Activated effector memory CD4-positive, alpha-beta T cell treated with Interleukin-2 at 50 U/mL for 16 hours (primary cell): ENCODE data around the gene CFH.
"Not testable (repeated sequence)": the region's sequence is repeated elsewhere in the genome, so short reads cannot be mapped to it uniquely, and the experiment has no call there.

Experiments used
- DNase-seq: peaks from one replicate; pipeline ENCODE4 v3.0.0-alpha.2; 2020

Gene CFH

DNA sequence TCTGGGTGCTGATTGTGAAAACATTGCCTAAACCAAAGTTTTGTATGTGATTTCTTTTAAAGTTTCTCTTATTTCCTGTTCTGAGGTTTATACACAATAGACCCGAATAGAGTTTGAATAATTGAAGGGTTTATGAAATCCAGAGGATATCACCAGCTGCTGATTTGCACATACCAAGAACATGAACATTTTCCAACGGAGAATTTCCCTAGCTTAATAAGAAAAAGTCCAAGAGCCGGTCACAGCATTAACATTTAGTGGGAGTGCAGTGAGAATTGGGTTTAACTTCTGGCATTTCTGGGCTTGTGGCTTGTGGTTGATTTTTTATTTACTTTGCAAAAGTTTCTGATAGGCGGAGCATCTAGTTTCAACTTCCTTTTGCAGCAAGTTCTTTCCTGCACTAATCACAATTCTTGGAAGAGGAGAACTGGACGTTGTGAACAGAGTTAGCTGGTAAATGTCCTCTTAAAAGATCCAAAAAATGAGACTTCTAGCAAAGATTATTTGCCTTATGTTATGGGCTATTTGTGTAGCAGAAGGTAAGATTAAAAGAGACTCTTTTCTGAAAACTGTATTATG lies at the start of gene CFH:
Gene CFH (plus strand): TSS at position 407 of the 579 bp plus-strand sequence. CDS start 75 bp downstream, at position 482.
- no peak for DNase-seq

DNA sequence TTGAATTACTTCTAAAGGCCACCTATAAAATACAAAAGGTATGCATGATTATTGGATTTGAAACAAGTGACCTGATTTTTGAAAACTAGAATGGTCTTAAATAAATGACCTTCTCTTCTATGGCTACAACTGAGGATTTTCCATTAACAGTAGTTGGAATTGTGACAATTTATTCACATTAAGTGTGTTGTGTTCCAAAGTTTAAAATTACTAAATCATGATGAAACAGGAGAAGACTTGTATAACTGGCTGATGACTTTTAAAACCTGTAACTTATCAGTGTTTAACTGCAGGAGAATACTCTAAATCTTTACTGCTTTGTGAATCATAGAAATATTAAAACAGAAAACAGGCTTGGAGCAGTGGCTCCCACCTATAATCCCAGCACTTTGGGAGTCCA lies 48.2 kb upstream of the CFH start:
- no peak for DNase-seq

DNA sequence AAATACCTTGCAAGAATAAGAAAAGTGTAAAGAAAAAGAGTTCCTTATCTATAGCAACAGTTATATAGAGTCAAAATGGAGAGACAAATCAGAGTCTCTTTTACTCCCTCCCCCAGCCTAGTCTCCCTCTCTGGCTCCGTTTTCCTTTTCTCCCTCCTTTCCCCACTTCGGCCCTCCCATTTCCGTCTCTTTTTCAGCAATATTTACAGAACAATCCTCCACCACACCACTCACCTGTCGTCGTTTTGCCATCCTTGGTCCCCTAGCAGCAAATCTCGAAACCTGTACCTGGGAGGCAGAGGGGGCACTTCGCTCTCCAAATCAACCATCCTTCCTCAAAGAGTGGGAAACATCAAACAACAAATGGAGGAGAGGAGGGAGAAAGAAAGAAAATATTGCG lies 43.9 kb upstream of the CFH start:
- DNase-seq: no peak

DNA sequence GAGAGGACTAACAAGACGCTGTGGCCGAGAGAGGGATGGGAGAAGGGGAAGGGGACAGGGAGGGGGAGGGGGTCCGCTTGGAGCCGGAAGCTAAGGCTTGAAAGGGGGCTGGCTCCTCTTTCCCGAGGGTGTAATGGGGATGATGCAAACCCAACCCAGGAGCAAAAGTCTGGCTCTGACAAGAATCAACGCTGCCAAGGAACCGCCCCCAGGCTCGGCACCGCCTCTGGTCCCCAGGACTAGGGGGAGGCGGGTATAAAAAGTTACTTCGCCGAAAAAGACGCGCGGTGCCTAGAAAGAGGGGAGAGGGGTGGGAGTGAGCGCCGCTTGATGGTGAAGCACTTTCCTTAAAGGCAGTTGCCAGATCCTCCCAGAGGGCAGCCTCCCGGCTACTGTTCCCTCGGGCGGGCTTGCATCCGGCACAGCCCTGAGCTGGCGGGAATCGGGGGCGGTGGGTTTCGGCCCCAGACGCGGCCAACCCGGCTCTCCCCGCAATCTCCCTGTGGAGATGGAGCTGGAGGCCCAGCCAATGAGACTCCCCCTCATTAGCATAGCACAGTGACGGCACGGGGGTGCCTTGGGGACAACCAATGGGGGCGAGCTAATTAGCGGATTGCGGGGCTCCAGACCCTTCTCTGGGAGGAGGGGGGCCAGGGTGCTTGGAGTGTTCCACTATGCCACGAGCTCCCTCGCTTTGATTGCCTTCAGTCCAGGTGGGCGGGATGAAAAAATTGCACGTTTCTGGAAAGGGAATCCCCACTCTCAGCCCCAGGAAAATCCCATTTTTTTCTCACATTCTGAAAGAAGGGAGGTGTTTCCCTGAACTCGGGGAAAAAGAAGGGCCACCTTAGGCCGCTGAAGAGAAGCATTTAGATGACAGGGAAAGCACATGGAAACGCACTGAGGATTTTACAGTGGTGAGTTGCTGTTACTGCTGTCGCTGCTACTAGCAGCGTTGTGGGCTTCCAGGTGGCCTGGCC lies 43.2 kb upstream of the CFH start, which contains the start of gene KCNT2:
Gene KCNT2 (minus strand): TSS at position 51 of the 980 bp plus-strand sequence. CDS start 131 bp downstream, outside the sequence.
- no peak for DNase-seq

DNA sequence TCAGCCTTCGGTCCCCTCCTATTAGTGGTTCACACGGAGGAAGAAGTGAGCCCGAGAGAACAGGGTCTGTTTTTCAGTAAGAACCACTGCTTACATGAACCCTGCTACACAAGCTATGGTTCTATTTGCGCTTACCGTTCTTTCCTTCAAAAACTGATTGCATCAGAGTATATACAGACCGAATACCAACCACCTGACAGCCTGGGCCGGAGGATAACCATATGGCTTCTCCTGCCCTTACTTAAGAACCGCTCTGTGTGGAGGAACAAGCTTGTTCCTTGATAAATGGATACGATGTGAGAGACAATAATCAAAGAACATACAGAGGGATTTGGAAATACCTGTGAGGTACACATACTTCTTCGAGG lies 42.5 kb upstream of the CFH start:
- no peak for DNase-seq

DNA sequence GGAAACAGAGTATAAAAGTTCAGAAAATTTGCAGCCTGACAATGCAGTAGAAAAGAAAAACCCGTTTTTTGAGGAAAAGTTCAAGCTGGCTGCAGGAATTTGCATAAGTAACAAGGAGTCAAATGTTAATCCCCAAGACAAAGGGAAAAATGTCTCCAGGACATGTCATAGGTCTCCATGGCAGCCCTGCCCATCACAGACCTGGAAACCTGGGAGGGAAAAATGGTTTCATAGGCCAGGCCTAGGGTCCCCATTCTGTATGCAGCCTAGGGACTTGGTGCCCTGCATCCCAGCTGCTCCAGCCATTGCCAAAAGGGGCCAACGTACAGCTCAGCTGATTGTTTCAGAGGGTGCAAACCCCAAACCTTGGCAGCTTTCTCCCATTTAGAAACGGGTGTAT lies 40.0 kb upstream of the CFH start:
- DNase-seq: no peak

DNA sequence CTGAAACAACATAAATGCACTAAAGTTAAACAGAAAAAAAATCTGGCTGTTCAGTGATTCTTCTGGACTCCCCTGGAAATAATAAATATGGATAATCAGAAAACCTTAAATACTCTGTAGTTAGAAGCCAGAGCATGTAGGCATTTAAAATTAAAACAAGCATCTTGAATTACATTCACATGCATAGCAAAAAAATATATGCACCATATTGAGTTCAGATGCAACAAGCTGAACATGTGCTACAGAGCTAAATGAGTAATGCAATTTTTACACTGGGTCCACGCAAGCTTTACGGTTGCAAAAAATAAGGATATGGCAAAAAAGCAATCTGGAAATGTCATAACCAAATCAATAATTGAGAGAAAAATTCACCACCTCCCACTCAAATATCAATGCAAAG lies 32.1 kb upstream of the CFH start:
- no peak for DNase-seq

DNA sequence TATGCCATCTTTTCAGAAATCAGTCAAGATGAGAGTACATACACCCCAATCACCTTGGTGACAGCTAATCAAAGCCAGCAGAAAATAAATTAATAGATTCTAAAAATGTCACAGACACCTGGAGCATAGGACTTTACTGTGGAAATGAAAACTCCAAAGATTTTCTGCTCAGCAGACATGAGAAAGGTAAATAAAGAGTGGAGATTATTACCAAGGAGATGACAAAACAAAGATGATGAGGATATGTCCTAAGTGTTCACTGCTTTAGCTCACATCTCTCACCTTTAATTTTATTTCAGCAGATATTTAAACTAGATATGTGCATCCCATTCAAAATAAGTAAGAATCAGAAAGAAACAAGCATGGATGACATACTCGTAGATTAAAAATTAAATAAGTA lies 28.8 kb upstream of the CFH start:
- no peak for DNase-seq

DNA sequence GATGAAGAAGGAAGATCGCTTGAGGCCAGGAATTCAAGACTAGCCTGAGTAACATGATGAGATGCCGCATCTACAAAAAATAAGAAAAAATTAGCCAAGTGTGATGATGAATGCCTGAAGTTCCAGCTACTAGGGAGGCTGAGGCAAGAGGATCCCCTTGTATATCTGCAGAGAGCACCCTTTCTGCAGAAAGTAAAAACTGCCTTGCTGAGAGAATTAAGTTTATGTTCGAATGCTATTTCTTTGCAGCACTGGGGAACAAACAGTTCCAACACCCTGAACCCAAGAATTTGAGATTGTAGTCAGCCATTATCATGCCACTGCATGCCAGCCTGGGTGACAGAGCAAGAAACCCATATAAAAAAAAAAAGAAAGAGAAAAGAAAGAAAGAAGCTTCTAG lies 23.0 kb upstream of the CFH start:
- DNase-seq: no peak

DNA sequence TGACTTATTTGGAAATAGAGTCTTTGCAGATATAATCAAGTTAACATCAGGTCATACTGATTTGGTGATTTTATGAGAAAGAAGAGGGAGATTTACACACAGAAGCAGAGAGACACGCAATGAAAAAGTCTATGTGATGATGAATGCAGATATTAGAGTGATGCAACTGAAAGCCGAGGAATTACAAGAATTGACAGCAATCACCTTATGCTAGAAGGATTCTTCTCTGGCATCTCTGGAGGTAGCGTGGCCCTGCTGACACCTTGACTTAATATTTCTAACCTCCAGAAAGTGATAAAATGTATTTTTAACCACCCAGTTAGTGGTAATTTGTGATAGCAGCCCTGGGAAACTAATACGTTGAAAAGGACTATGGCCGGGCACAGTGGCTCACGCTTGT lies 14.2 kb upstream of the CFH start:
- no peak for DNase-seq

DNA sequence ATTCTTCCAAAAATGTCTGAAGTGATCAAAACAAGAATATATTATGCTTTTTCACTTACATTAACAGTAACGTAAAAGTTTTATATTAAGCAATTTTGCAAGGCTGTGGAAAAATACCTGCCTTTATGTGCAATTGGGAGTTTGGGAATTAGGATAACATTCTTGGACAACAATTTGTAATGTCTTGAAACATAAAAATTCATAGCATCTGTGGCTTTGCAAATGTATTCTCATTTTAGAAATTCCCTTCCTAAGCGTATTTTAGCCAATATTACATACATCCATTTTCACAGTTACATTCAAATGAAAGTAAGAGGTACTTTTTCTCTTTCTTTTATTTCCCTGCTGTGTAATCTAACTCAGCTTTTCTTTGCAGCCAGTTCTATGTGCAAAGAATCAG lies 13.4 kb upstream of the CFH start:
- DNase-seq: no peak

DNA sequence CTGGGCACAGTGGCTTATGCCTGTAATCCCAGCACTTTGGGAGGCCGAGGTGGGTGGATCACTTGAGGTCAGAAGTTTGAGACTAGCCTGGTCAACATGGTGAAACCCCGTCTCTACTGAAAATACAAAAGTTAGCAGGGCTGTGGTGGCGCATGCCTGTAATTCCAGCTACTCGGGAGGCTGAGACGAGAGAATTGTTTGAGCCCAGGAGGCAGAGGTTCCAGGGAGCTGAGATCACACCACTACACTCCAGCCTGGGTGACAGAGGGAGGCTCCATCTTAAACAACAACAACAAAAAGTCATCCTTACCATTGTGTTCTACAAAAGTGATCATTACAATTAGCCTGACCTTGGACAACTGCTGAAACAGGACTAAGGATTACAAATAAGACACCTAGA lies 12.6 kb upstream of the CFH start:
- not testable (repeated sequence) for DNase-seq

DNA sequence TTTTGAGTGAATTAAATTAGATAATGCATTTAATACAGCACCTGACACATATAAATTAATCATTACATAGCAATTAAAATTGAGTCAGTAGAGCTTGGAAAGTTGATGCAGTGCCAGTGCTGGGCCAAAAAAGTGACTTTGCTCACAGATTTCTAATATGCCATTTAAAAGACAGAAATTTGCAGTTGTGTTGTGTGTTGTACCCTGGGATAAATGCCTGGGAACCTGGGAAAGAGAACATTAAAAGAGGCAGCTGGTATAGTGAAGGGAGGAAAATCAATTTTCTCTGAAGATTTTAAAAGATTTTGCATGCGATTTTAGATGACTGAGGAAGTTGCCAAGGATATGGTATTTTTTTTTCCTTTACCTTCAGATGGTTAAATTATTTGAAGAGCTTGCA lies 10.9 kb upstream of the CFH start:
- DNase-seq: no peak

DNA sequence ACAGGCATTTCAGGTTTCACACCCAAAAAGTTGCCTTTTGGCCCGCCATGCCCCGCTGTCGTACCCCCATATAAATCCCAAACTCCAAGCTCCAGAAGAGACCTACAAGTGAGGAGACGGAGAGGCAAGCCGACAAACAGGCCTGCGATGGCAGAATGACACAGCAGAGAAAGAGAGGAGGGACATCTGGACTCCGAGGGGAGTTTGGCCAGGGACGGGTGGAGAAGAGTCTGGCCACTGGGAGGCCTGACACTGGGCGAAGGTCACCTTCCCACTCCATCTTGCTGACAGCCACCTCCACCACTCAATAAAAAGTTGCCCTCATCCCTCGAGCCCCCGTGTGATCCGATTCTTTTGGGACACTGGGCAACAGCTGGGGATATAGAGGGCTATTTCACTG lies 1.9 kb upstream of the CFH start:
- DNase-seq: no peak

DNA sequence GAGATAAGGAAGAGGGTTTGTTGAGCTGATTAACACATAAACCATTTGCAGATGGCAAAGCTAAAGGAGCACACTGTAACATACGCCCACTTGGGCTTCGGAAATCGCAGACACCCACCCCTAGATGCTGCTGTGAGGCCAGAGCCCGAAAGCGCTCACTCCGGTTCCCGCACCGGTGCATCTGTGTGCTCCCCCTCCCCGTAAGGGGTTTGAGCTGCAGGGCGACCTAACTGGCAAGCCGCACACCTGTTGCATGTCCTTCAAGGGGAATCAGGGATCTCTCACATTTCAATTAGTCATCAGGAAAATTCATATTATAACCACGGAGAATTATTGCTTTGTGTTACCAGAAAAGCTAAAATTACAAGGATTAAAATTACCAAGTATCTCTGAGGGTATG lies 1.4 kb upstream of the CFH start:
- no peak for DNase-seq

DNA sequence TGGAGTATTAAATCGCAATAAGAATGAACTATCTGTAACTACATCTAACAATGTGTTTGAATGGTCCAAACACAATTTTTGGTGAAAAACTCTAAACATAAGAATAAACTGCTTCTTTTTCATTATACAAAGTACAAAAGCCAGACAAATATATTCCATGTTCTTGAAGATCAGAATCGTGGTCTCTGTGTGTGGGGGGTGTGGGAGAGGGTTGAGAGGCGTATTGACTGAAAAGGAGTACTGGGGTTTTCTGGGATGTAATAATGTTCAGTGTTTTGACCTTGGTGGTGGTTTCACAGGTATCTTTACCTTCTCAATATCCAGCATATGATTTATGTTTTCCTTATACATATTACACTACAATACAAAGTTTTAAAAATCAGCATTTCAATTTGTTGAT lies 764 bp upstream of the CFH start:
- no peak for DNase-seq

DNA sequence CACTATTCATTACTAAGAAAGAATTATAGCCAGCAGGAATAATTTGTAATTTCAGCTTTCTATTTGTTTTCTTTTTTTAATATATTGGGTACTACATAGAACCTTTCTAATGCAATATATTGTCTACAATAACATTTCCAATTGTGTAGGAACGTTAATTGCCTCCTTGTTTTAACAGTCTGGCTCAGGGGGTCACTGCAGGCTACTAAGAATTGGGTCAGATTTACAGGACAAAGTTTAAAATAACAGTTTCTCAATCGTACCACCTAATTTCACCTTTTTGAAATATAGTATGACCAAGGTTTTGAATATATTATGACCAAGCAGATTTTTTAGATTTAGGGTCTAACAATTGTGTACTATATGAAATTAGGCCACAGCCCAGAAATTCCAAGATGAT lies 2.4 kb downstream of the CFH start:
- no peak for DNase-seq

DNA sequence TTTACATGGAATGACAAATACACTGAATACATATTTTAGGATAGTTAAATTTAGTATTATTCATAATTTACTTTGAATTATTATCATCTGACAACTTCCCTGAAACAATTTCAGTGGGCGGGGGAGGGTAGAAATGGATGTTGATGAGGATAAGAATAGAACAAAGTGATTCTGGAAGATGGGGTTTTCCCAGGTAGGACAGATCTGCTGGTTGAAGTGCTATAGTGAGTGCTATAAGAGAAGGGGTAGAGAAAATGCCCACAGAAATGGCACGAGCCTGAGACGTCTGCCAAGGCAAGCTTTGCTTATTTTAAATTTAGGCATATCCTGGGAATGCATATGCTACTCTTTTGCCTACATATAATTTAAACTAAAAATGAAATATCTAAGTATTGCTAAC lies 3.2 kb downstream of the CFH start:
- no peak for DNase-seq

DNA sequence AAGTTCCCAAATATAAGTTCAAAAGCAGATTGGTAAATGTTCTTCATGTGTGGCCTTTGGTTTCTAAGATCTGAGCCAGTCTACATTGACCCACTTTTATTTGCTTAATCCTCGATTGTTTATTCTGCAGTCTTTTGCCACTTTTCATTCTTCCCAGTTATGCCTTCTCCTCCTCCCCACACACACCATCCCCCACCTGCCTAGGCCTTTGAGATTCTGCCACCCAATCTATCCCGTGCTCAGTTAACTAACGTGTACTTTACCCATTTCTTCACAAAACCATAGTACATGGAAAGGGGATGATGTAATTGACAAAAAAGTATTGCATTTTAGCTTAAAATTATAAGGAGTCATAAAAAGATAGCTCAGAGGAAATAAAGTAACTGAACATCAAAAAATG lies 3.7 kb downstream of the CFH start:
- DNase-seq: no peak

DNA sequence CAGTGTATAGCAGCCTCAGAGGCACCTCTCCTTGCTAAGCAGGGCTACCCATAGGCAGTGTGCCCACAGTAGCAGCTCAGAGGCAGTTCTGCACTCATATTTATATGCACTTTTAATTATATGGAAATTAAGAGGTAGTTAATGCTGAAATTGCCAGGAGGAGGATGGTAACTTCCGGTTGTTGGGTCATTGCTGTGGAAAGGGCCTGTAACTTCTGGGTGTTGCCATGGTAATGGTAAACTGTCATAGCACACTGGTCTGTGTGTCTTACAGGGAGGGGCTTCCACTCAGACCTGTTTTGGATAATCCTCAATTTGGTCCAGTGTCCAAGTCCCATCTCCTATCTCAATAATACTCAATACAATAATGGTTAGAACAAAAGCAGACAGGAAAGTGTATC lies 7.6 kb downstream of the CFH start:
- no peak for DNase-seq

DNA sequence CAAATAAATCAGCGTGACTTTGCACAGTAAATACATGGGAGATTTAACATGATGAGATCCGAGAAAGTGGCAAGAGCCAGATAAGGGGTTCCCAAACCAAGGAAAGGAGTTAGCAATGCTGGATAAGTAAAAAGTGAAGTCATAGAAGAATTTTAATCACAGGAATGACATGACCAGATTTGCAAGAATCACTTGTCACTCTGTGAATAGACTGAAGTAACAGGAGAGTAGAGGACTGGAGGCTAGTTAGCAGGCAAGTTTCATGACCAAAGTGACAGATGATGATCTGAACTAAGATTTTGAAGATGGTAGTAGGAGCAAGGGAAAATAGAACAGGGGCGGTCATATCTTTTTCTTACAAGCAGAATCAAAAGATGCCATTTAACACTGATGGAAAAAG lies 8.4 kb downstream of the CFH start:
- no peak for DNase-seq

DNA sequence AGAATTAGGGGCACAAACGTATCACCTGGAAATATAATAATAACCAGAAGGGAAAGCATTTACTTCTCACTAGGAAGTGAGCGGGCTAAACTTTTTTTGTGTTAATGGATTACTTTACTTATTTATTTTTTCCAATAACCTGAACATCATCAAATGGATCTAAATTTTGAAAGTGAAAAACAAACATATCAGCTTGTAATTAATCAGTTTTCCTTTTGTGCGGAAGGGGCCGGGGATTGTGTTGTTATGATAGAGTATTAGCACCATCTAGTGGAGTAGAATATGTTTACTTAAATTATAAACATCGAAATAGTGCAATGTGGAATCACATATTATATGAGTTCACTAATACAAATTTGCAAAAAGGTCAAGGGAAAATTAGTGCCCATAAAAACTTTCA lies 9.0 kb downstream of the CFH start:
- DNase-seq: no peak

DNA sequence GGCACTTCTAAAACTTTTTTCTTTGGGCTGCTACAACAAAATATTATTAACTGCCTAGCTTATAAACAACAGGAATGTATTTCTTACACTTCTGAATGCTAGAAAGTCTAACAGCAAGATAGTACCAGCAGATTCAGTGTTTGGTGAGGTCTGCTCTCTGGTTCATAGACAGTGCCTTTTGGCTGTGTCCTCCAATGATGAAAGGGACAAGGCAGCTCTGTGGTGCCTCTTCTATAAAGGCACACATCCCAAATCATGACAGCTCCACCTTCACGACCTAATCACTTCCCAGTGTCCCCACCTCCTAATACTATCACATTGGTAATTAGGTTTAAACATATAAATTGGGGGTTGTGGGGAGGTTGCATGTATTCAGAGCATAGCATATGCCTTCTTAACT lies 9.5 kb downstream of the CFH start:
- no peak for DNase-seq

DNA sequence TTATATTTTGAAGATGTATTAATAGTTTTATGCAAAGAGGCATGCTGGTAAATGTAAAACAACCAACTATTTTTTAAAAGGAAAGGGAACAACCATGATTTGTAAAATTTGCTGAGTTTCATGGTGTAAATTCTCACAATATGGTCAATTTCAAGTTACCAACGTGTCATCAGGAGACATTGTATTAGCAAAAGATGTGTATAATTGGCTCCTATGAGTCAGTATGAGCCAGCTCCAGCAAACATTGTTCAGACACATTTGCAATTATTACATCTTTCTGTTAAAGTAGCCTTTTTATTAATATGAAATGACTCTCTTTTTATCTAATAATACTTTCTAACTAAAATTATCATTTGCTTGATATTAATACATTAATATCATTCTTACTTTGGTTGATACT lies 15.3 kb downstream of the CFH start:
- no peak for DNase-seq

DNA sequence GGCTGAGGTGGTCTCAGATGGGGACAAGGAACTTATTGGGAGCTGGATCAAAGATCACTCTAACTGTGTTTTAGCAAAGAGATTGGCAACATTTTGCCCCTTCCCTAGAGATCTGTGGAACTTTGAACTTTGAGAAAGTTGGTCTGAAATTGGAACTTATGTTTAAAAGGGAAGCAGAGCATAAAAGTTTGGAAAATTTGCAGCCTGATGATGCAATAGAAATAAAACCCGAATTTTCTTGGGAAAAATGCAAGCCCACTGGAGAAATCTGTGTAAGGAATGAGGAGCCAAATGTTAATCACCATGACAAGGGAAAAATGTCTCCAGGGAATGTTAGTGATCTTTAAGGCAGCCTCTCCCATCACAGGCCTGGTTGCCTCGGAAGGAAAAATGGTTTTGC lies 17.2 kb downstream of the CFH start:
- no peak for DNase-seq
